Measurements from ENCODE around the gene ZNF664. TPM values are rescaled to one million over a fixed set of nuclear protein-coding genes. Genes with fewer than 3 reads are reported as not detected.

ZNF664 gene
- total and polyA plus RNA-seq, 2 of the 13 experiments (the other 11 are each of a cell fraction or from before 2014, with no cell fraction given): 43.9 to 56.5 TPM

GRCh38 chr12:123983822-123984485, 10.9 kb downstream of the ZNF664 start (continued):
- TF ChIP-seq TRIM22 (IDR thresholded peaks at IDR 0.05) (no peak), PTBP1 (IDR thresholded peaks at IDR 0.05; ENCODE audit: low read depth, low read length, poor library complexity, severe bottlenecking) (no peak), ZNF460 (CRISPR knock-in tag; IDR thresholded peaks at IDR 0.05; ENCODE audit: borderline replicate concordance) (no peak), ZNF619 (CRISPR knock-in tag; IDR thresholded peaks at IDR 0.05) (no peak), IKZF1 (IDR thresholded peaks at IDR 0.05) (no peak), XRCC5 (optimal IDR thresholded peaks at IDR 0.05; ENCODE audit: low read length) (peak; percentile 18), NFE2 (CRISPR knock-in tag; IDR thresholded peaks at IDR 0.05) (no peak), TEAD3 (CRISPR knock-in tag; optimal IDR thresholded peaks at IDR 0.05; ENCODE audit: borderline replicate concordance) (peak; percentile 20), ZNF878 (CRISPR knock-in tag; IDR thresholded peaks at IDR 0.05) (no peak), HOMEZ (CRISPR knock-in tag; IDR thresholded peaks at IDR 0.05; ENCODE audit: low read depth) (no peak), SKIL (CRISPR knock-in tag; IDR thresholded peaks at IDR 0.05; ENCODE audit: borderline replicate concordance) (no peak), ARNT (IDR thresholded peaks at IDR 0.05) (no peak), HMG20A (CRISPR knock-in tag; IDR thresholded peaks at IDR 0.05; ENCODE audit: borderline replicate concordance) (no peak), ZNF784 (CRISPR knock-in tag; IDR thresholded peaks at IDR 0.05; ENCODE audit: borderline replicate concordance) (no peak), FOXK1 (CRISPR knock-in tag; IDR thresholded peaks at IDR 0.05; ENCODE audit: borderline replicate concordance, low read depth) (no peak), TARDBP (CRISPR knock-in tag; IDR thresholded peaks at IDR 0.05) (0 out of 2 replicates have a peak, but pooled peaks have one; percentile 14), ATF7 (IDR thresholded peaks at IDR 0.05) (no peak), ATF7 (CRISPR knock-in tag; IDR thresholded peaks at IDR 0.05) (no peak), NR1H2 (CRISPR knock-in tag; IDR thresholded peaks at IDR 0.05; ENCODE audit: borderline replicate concordance, low read depth) (no peak), GRHL1 (CRISPR knock-in tag; conservative IDR thresholded peaks at IDR 0.05) (no peak), ZFP36L1 (CRISPR knock-in tag; IDR thresholded peaks at IDR 0.05) (no peak), NPAS2 (CRISPR knock-in tag; IDR thresholded peaks at IDR 0.05; ENCODE audit: borderline replicate concordance) (no peak), ZNF256 (CRISPR knock-in tag; conservative IDR thresholded peaks at IDR 0.05) (no peak), HOXA3 (CRISPR knock-in tag; IDR thresholded peaks at IDR 0.05) (no peak), YEATS2 (CRISPR knock-in tag; IDR thresholded peaks at IDR 0.05; ENCODE audit: borderline replicate concordance) (no peak)
